Smooth muscle cell (in vitro differentiated cells): Measurements from ENCODE around the gene CDR2. TPM values are rescaled to one million over a fixed set of nuclear protein-coding genes. Genes with fewer than 3 reads are reported as not detected.

Experiments used
- DNase-seq: peaks from one replicate; lab custom pipeline; 2025; ENCODE audit not compliant: unreplicated experiment; lab: John Stamatoyannopoulos, UW
- H2AFZ ChIP-seq: fragments of 200-600 bp; sonication (generic); 2 replicates; pipeline ENCODE4 v1.6.0; 2016; ENCODE audit warnings: antibody characterized with exemption, low read depth, mild to moderate bottlenecking
- H3F3A ChIP-seq: fragments of 200-600 bp; sonication (generic); 2 replicates; pipeline ENCODE4 v1.6.0; 2017; ENCODE audit warnings: antibody characterized with exemption, low read depth
- H3K27ac ChIP-seq: fragments of 200-600 bp; sonication (generic); 2 replicates; pipeline ENCODE4 v1.5.1; 2016; ENCODE audit warnings: low read depth, mild to moderate bottlenecking
- H3K27me3 ChIP-seq: fragments of 200-600 bp; sonication (generic); 2 replicates; pipeline ENCODE4 v1.6.1; 2016; ENCODE audit warnings: low read depth, mild to moderate bottlenecking
- H3K36me3 ChIP-seq: fragments of 200-600 bp; sonication (generic); 2 replicates; pipeline ENCODE4 v1.5.1; 2016; ENCODE audit warnings: low read depth
- H3K4me1 ChIP-seq: fragments of 200-600 bp; sonication (generic); 2 replicates; pipeline ENCODE4 v1.5.1; 2016; ENCODE audit warnings: low read depth
- H3K4me2 ChIP-seq: fragments of 200-600 bp; sonication (generic); 2 replicates; pipeline ENCODE4 v1.6.0; 2016; ENCODE audit warnings: mild to moderate bottlenecking
- H3K4me3 ChIP-seq: fragments of 200-600 bp; sonication (generic); 2 replicates; pipeline ENCODE4 v1.5.1; 2016; ENCODE audit warnings: mild to moderate bottlenecking
- H3K79me2 ChIP-seq: fragments of 200-600 bp; sonication (generic); 2 replicates; pipeline ENCODE4 v1.6.0; 2016; ENCODE audit warnings: low read depth, mild to moderate bottlenecking
- H3K9ac ChIP-seq: fragments of 200-600 bp; sonication (generic); 2 replicates; pipeline ENCODE4 v1.6.0; 2016; ENCODE audit warnings: low read depth
- H3K9me3 ChIP-seq: fragments of 200-600 bp; sonication (generic); replicated peaks from 2 replicates; pipeline ENCODE4 v1.5.1; 2016; ENCODE audit warnings: low read depth
- H4K20me1 ChIP-seq: fragments of 200-600 bp; sonication (generic); 2 replicates; pipeline ENCODE4 v1.6.0; 2016; ENCODE audit warnings: low read depth
- CTCF ChIP-seq: fragments of 200-600 bp; sonication (generic); IDR thresholded peaks from 2 replicates; pipeline ENCODE4 v1.5.1; 2017; ENCODE audit warnings: borderline replicate concordance, mild to moderate bottlenecking, antibody characterized with exemption; ENCODE audit not compliant: insufficient read depth, poor library complexity, severe bottlenecking
- WGBS: methylation state at CpG from one replicate; pipeline ENCODE4 v1.1.7; 2016; ENCODE audit warnings: low lambda C conversion rate; 5-methylcytosine and 5-hydroxymethylcytosine counted together
- polyA plus RNA-seq: library from polyadenylated mRNA; unstranded; fragments of >200 nt; fragmentation: Nextera tagmentation; extraction: Ambion mirVana; gene quantifications from 2 replicates; pipeline ENCODE4 v1.2.1, GENCODE V29; 2016
- total RNA-seq: library from RNA; depleted of rRNA; stranded (reverse); fragments of >200 nt; gene quantifications from 2 replicates; pipeline ENCODE4 v1.2.3, GENCODE V29; 2014

CDR2 gene
- total and polyA plus RNA-seq, 2 experiments from 2014 or later = 47.4 to 67.3 TPM

- H3K79me2 ChIP-seq = peaks cover 14% of the 10 kb centered on the region
- H4K20me1 ChIP-seq = peaks cover 44% of the 10 kb centered on the region
- H3K36me3 ChIP-seq = peaks cover 27% of the 10 kb centered on the region
- no peak overlapping the region for H3K4me3 ChIP-seq
- no peak overlapping the region for H3K27ac ChIP-seq
- peaks cover 5% of the 10 kb centered on the region for H3F3A ChIP-seq
- no peak overlapping the region for H3K4me2 ChIP-seq
- H3K4me1 ChIP-seq = no peaks in the 10 kb centered on the region
- no peaks in the 10 kb centered on the region for H3K9me3 ChIP-seq
- no peak overlapping the region for H2AFZ ChIP-seq
- no peak overlapping the region for H3K9ac ChIP-seq
- TF ChIP-seq CTCF = no peak
- 88% methylated on average over 9 of the region's 9 CpGs for WGBS
- H3K27me3 ChIP-seq = no peaks in the 10 kb centered on the region
- DNase-seq = no peak
Observed at GRCh38 chr16:22346483-22346882, 27.9 kb downstream of the CDR2 start.

GRCh38 chr16:22342082-22342481 lies 32.3 kb downstream of the CDR2 start:
- Histone ChIP-seq H3K9ac (no peak overlapping the region), H3K9me3 (no peaks in the 10 kb centered on the region), H3K27me3 (no peaks in the 10 kb centered on the region), H3K79me2 (peaks cover 3% of the 10 kb centered on the region), H3K4me3 (no peak overlapping the region), H3K4me1 (no peaks in the 10 kb centered on the region), H4K20me1 (peaks cover 4% of the 10 kb centered on the region), H2AFZ (no peak overlapping the region), H3K4me2 (no peak overlapping the region), H3F3A (no peaks in the 10 kb centered on the region), H3K27ac (no peak overlapping the region), H3K36me3 (peaks cover 15% of the 10 kb centered on the region)
- DNase-seq = no peak
- WGBS = 100% methylated on average over 2 of the region's 2 CpGs
- no peak for TF ChIP-seq CTCF

GRCh38 chr16:22340945-22341344 lies 33.5 kb downstream of the CDR2 start:
- H3K9ac ChIP-seq = no peak overlapping the region
- H3K9me3 ChIP-seq = no peaks in the 10 kb centered on the region
- no peak overlapping the region for H3K4me3 ChIP-seq
- no peaks in the 10 kb centered on the region for H3K4me1 ChIP-seq
- H4K20me1 ChIP-seq = peaks cover 5% of the 10 kb centered on the region
- no peak for TF ChIP-seq CTCF
- no peaks in the 10 kb centered on the region for H3F3A ChIP-seq
- H3K27ac ChIP-seq = no peak overlapping the region
- no peak for DNase-seq
- peaks cover 14% of the 10 kb centered on the region for H3K36me3 ChIP-seq
- H3K79me2 ChIP-seq = peaks cover 5% of the 10 kb centered on the region
- H2AFZ ChIP-seq = no peak overlapping the region
- H3K27me3 ChIP-seq = no peaks in the 10 kb centered on the region
- H3K4me2 ChIP-seq = no peak overlapping the region

- H3K27ac ChIP-seq = no peak overlapping the region
- peaks cover 11% of the 10 kb centered on the region for H3F3A ChIP-seq
- peaks cover 14% of the 10 kb centered on the region for H4K20me1 ChIP-seq
- H3K9ac ChIP-seq = no peak overlapping the region
- H3K4me3 ChIP-seq = no peak overlapping the region
- no peaks in the 10 kb centered on the region for H3K4me1 ChIP-seq
- peaks cover 20% of the 10 kb centered on the region for H3K36me3 ChIP-seq
- no peak overlapping the region for H3K4me2 ChIP-seq
- DNase-seq = no peak
- WGBS = 98% methylated on average over 4 of the region's 4 CpGs
- no peak overlapping the region for H2AFZ ChIP-seq
- H3K79me2 ChIP-seq = peaks cover 5% of the 10 kb centered on the region
- no peaks in the 10 kb centered on the region for H3K27me3 ChIP-seq
- no peaks in the 10 kb centered on the region for H3K9me3 ChIP-seq
- TF ChIP-seq CTCF = no peak
Observed at GRCh38 chr16:22337849-22338635, 36.4 kb downstream of the CDR2 start.
